Right lobe of liver (tissue), 4 donors: ENCODE data around the gene RASGRP4.

Experiments
- POLR2A ChIP-seq: fragments of 450-650 bp; IDR thresholded peaks from one replicate; pipeline ENCODE4 v1.6.1; 2017; ENCODE audit warnings: antibody characterized with exemption, mild to moderate bottlenecking
- TF ChIP-seq, protein P1 (sequence below), 4 donors: fragments of 200-600 bp in 3 of 4; fragments of 450-650 bp in 1 of 4; IDR thresholded peaks; one replicate each; pipeline versions ENCODE4 v1.5.1 to v1.8.0; 2016 to 2022; ENCODE audit warnings: antibody characterized with exemption in 4 of 4, mild to moderate bottlenecking in 2 of 4
- donor health status: DM: no; HTN: no; CAD: no.
- donor health status: DM: no; HTN: no; CAD: no.
- donor health status: DM: no; HTN: yes; CAD: no.

GRCh38 chr19:38375748-38376147 lies 50.3 kb downstream of the RASGRP4 start:
- no peak for TF ChIP-seq POLR2A
- TF ChIP-seq, protein P1, sequence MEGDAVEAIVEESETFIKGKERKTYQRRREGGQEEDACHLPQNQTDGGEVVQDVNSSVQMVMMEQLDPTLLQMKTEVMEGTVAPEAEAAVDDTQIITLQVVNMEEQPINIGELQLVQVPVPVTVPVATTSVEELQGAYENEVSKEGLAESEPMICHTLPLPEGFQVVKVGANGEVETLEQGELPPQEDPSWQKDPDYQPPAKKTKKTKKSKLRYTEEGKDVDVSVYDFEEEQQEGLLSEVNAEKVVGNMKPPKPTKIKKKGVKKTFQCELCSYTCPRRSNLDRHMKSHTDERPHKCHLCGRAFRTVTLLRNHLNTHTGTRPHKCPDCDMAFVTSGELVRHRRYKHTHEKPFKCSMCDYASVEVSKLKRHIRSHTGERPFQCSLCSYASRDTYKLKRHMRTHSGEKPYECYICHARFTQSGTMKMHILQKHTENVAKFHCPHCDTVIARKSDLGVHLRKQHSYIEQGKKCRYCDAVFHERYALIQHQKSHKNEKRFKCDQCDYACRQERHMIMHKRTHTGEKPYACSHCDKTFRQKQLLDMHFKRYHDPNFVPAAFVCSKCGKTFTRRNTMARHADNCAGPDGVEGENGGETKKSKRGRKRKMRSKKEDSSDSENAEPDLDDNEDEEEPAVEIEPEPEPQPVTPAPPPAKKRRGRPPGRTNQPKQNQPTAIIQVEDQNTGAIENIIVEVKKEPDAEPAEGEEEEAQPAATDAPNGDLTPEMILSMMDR (IDR thresholded peaks at IDR 0.05) = no peak
